ENCODE data around the gene RNU1-4.
A peak's percentile ranks its signal among the peaks of the same experiment; 100 is the strongest.
"Not testable (repeated sequence)": the region's sequence is repeated elsewhere in the genome, so short reads cannot be mapped to it uniquely, and the experiment has no call there.

The RNU1-4 gene
- total RNA-seq = 0 to 1.2 (median 0.63) reads per million in 9 experiments

- H3K4me1 Mint-ChIP-seq (ENCODE audit: low read depth in 2 of 2); H3K27me3 Mint-ChIP-seq; H3K27ac Mint-ChIP-seq: not testable (repeated sequence)
Observed at GRCh38 chr1:16740047-16740964, at the start of gene RNU1-4. Gene RNU1-4 (plus strand): TSS chr1:16740516.

DNA sequence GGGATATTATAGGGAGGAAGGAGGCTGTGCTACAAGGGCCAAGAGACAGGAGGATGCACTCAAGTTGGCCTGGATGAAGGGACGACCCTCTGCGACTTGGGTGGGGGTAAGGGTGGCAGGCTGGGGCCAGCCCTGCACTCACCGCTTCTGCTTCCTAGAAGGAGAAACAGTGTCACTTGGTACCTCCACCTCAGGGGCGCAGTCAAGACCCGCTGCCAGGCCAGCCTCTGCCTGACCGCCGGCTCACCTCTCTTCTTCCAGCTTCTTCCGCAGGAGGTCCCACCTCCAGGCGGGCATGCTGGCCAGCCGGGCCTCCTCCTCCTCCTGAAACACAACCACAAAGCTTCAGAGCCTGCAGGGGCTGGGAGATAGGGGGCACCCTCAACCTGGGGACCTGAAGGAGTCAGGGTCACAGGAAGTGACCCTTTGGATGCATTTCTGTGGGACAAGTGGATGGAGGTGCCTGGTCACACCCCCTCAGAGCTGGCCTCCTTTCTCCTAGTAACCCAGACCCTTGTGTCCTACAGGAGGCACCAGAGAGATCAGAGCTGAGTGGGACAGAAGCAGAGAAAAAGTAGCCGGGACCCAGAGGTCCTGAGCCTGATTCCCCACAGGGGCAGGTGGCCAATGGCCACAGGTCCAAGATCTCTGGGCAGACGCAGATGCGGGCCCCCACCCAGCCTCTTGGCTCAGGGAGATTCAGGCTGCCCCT, 49.2 kb upstream of the RNU1-4 start:
- not testable (repeated sequence) for H3K4me3 Mint-ChIP-seq; ATAC-seq (replicated peaks); H3K9me3 Mint-ChIP-seq; H3K36me3 Mint-ChIP-seq (ENCODE audit: insufficient read depth); H3K4me1 Mint-ChIP-seq (ENCODE audit: low read depth in 2 of 2); H3K27me3 Mint-ChIP-seq; H3K27ac Mint-ChIP-seq; DNase-seq

More at GRCh38 chr1:16740047-16740964, at the start of gene RNU1-4:
- H3K9me3 Mint-ChIP-seq; H3K4me3 Mint-ChIP-seq; H3K36me3 Mint-ChIP-seq (ENCODE audit: insufficient read depth); DNase-seq: not testable (repeated sequence)
- peak; percentile 95 for ATAC-seq (replicated peaks)

DNA sequence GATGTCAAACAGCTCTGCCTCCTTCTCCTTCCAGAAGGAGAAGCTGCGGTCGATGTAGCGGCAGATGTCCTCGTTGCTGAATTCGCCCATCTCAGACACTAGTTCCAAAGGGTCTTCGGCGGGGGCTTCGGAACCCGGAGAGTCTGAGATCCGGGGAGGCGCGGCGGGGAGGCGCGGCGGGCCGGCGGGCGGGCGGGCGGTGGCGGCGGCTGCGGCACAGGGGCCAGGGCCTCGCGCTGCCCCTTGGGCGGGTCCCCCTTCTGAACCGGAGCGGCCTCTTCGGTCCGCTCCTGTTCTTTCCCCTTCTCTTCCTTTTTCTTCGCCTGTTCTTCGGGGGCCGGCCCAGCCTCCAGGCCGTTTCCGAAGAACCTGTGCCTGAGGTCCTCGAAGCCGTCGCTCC, 48.0 kb upstream of the RNU1-4 start:
- H3K4me1 Mint-ChIP-seq (ENCODE audit: low read depth in 2 of 2); H3K9me3 Mint-ChIP-seq; DNase-seq; H3K36me3 Mint-ChIP-seq (ENCODE audit: insufficient read depth); H3K27me3 Mint-ChIP-seq; H3K27ac Mint-ChIP-seq; H3K4me3 Mint-ChIP-seq; ATAC-seq (replicated peaks): not testable (repeated sequence)

- not testable (repeated sequence) for H3K36me3 Mint-ChIP-seq (ENCODE audit: insufficient read depth); H3K4me3 Mint-ChIP-seq; H3K4me1 Mint-ChIP-seq (ENCODE audit: low read depth in 2 of 2); H3K27ac Mint-ChIP-seq; H3K9me3 Mint-ChIP-seq; H3K27me3 Mint-ChIP-seq; DNase-seq
- peak; percentile 69 for ATAC-seq (replicated peaks)
Observed at GRCh38 chr1:16692717-16693448, 47.4 kb upstream of the RNU1-4 start.

- not testable (repeated sequence) for H3K4me3 Mint-ChIP-seq; ATAC-seq (replicated peaks)
- peaks cover 0 to 15% of the 10 kb centered on the region in 2 donors for H3K27me3 Mint-ChIP-seq
Observed at GRCh38 chr1:16693449-16694307, 46.6 kb upstream of the RNU1-4 start.

GRCh38 chr1:16694308-16694702, 46.0 kb upstream of the RNU1-4 start:
- H3K36me3 Mint-ChIP-seq (ENCODE audit: insufficient read depth); H3K4me1 Mint-ChIP-seq (ENCODE audit: low read depth in 2 of 2); H3K9me3 Mint-ChIP-seq; DNase-seq; ATAC-seq (replicated peaks); H3K27ac Mint-ChIP-seq: not testable (repeated sequence)
- H3K27me3 Mint-ChIP-seq = peaks cover 0 to 17% of the 10 kb centered on the region in 2 donors
- peak overlapping the region in 1 of 2 donors; percentile 15 for H3K4me3 Mint-ChIP-seq

More at GRCh38 chr1:16693449-16694307, 46.6 kb upstream of the RNU1-4 start:
- H3K27ac Mint-ChIP-seq; H3K4me1 Mint-ChIP-seq (ENCODE audit: low read depth in 2 of 2); H3K9me3 Mint-ChIP-seq; H3K36me3 Mint-ChIP-seq (ENCODE audit: insufficient read depth); DNase-seq: not testable (repeated sequence)

- H3K27me3 Mint-ChIP-seq = peaks cover 0 to 17% of the 10 kb centered on the region in 2 donors
- not testable (repeated sequence) for H3K4me3 Mint-ChIP-seq; ATAC-seq (replicated peaks); H3K9me3 Mint-ChIP-seq; H3K4me1 Mint-ChIP-seq (ENCODE audit: low read depth in 2 of 2); DNase-seq; H3K27ac Mint-ChIP-seq; H3K36me3 Mint-ChIP-seq (ENCODE audit: insufficient read depth)
Observed at GRCh38 chr1:16696507-16697150, 43.7 kb upstream of the RNU1-4 start.

DNA sequence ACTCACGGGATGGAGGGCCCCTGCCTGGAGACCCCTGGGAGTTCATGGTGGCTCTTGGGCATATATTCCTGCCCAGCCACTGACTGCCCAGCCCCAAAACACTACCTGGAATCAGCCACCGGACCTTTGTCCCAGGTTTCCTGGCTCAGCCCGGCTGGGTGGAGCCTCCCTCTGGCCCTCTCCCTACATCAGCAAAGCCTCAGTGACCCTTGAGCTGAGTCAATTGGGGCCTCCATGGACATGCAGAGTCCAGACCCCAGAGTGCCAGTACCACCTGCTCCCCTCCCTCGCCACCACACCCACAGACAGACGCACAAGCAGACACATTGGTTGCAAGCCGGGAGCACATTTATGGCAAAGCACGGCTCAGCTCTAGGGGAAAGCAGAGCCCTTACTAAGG, 43.2 kb upstream of the RNU1-4 start:
- not testable (repeated sequence) for H3K9me3 Mint-ChIP-seq; ATAC-seq (replicated peaks); H3K36me3 Mint-ChIP-seq (ENCODE audit: insufficient read depth); DNase-seq; H3K4me1 Mint-ChIP-seq (ENCODE audit: low read depth in 2 of 2); H3K4me3 Mint-ChIP-seq; H3K27ac Mint-ChIP-seq
- peaks cover 0 to 17% of the 10 kb centered on the region in 2 donors for H3K27me3 Mint-ChIP-seq

GRCh38 chr1:16699440-16699839, 40.9 kb upstream of the RNU1-4 start:
- H3K36me3 Mint-ChIP-seq (ENCODE audit: insufficient read depth); DNase-seq; ATAC-seq (replicated peaks); H3K9me3 Mint-ChIP-seq; H3K27ac Mint-ChIP-seq; H3K4me3 Mint-ChIP-seq; H3K4me1 Mint-ChIP-seq (ENCODE audit: low read depth in 2 of 2): not testable (repeated sequence)
- peaks cover 0 to 26% of the 10 kb centered on the region in 2 donors for H3K27me3 Mint-ChIP-seq

DNA sequence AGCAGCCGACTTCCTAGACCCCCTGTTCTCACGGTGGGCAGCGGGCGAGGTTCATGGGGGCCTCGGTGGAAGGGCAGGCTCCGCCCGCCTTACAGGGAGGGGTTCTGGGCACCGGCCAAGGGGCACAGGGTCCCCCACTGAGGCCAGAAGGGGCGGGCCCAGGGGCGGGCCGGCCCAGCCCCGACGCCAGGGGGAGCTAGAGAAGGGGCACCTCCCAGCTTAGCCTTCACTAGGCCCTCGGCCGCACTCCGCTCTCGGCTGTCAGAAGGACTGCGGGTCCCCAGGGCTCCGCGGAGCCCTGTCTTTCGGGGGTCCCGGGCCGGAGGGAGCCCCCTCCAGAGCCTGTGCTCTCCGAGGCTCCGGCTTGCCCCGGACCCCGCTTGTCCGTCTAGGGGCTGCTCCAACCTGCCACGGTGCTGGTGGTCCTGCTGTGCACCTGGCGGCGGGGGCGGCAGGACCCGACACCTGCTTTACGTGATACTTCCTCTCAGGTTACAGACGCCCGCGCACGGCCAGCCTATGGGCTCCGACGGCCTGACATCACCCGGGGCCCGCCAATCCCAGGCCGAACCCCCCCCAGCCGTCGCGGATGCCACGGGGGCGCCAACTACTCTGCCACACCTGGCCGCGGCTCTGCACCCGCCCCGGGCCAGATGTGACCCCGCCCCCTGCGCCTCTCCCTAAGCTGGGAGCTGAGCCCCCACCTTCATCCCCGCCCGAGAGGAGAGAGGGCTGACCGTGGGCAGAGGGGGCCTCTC, 40.0 kb upstream of the RNU1-4 start:
- H3K36me3 Mint-ChIP-seq (ENCODE audit: insufficient read depth); H3K4me3 Mint-ChIP-seq; H3K4me1 Mint-ChIP-seq (ENCODE audit: low read depth in 2 of 2); H3K27ac Mint-ChIP-seq; H3K9me3 Mint-ChIP-seq; DNase-seq: not testable (repeated sequence)
- peaks cover 0 to 26% of the 10 kb centered on the region in 2 donors for H3K27me3 Mint-ChIP-seq
- peak; percentile 69 for ATAC-seq (replicated peaks)

DNA sequence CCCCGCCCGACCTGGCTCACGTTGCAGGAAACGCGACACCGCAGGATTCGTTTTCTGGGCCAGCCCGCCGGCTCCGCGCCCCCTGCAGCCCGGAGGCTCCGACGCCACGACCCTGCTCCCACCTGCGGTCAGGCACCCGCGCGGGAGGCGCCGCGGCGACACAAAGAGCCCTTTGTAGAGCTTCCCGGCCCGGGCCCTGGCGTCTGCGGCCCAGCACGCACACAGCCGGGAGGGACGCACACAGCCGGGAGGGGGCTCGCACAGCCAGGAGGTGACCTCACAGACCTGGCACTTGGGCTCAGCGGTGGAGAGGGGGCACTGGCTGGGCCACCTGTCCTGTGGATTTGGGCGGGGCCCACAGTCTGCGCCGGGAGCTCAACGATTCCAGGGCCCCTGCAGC, 39.1 kb upstream of the RNU1-4 start:
- H3K27ac Mint-ChIP-seq; H3K36me3 Mint-ChIP-seq (ENCODE audit: insufficient read depth); H3K4me3 Mint-ChIP-seq; H3K9me3 Mint-ChIP-seq; H3K4me1 Mint-ChIP-seq (ENCODE audit: low read depth in 2 of 2); DNase-seq: not testable (repeated sequence)
- peak; percentile 43 for ATAC-seq (replicated peaks)
- H3K27me3 Mint-ChIP-seq = peaks cover 0 to 20% of the 10 kb centered on the region in 2 donors

DNA sequence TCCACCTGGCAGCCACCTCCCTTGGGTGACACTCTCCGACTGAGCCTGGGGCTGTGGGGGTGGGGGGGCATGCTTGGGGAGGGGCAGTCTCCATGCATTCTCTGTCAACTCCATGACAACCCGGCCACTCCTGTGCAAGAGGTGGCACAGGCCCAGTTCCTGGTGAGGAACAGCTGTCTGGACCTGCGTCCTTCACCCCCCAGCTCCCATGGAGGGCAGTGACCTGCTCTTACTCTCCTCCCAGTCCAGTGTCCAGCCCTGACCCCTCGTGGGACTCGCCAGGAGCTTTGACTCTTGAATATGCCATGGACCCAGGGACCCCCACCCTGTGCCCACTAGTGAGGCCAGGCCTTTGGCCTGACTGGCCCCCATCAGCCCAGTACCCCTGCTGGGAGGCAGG, 38.0 kb upstream of the RNU1-4 start:
- not testable (repeated sequence) for H3K9me3 Mint-ChIP-seq; H3K4me1 Mint-ChIP-seq (ENCODE audit: low read depth in 2 of 2); H3K27ac Mint-ChIP-seq; DNase-seq; H3K36me3 Mint-ChIP-seq (ENCODE audit: insufficient read depth); ATAC-seq (replicated peaks)
- Mint-ChIP-seq H3K27me3 (peaks cover 0 to 17% of the 10 kb centered on the region in 2 donors), H3K4me3 (peak overlapping the region in 1 of 2 donors; percentile 29)
